ENCODE results near the gene ZNF428. TPM values are rescaled to one million over a fixed set of nuclear protein-coding genes. Genes with fewer than 3 reads are reported as not detected.
A peak's percentile ranks its signal among the peaks of the same experiment; 100 is the strongest.

The ZNF428 gene
- total RNA-seq, 2 experiments from 2014 or later, result 9.0 to 10.1 TPM

DNA sequence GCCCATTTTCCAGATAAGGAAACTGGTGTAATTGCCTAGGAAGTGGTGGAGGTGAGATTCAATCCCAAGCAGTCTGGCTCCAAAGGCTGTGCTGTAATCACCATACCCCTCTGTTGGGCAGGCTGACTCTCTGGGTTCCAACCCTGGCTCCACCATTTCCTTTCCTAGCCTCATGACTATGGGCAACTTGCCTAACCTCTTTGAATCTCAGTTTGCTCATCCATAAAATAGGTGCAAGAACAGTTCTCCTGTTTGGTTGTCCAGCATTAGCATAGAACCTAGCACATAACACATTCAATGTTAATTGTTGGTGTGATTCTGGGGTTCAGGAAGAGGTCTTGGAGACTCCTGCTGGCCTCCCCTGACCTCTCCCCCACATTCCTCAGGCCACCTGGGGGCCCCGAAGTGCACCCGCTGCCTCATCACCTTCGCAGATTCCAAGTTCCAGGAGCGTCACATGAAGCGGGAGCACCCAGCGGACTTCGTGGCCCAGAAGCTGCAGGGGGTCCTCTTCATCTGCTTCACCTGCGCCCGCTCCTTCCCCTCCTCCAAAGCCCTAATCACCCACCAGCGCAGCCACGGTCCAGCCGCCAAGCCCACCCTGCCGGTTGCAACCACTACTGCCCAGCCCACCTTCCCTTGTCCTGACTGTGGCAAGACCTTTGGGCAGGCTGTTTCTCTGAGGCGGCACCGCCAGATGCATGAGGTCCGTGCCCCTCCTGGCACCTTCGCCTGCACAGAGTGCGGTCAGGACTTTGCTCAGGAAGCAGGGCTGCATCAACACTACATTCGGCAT is 20.8 kb downstream of the ZNF428 start:
- intact Hi-C loops (cut with DNase I, micrococcal nuclease), result no loop called here
- peaks cover 18% of the 10 kb centered on the region for H3K36me3 Mint-ChIP-seq (ENCODE audit: low read depth)
- H3K27me3 Mint-ChIP-seq, result no peaks in the 10 kb centered on the region
- peak overlapping the region; percentile 95 for H3K27ac Mint-ChIP-seq
- H3K9me3 Mint-ChIP-seq (ENCODE audit: low read depth), result no peaks in the 10 kb centered on the region
- ChIA-PET POLR2A (no interaction called here), CTCF (interaction anchor here (5.9 kb wide), 1 partner anchor 43 kb away, joined by 88 read pairs; no protein-coding TSS in a partner anchor)
- ATAC-seq, result no peak
- no peak for DNase-seq
- H3K4me1 Mint-ChIP-seq, result peaks cover 22% of the 10 kb centered on the region
- peak overlapping the region; percentile 87 for H3K4me3 Mint-ChIP-seq

DNA sequence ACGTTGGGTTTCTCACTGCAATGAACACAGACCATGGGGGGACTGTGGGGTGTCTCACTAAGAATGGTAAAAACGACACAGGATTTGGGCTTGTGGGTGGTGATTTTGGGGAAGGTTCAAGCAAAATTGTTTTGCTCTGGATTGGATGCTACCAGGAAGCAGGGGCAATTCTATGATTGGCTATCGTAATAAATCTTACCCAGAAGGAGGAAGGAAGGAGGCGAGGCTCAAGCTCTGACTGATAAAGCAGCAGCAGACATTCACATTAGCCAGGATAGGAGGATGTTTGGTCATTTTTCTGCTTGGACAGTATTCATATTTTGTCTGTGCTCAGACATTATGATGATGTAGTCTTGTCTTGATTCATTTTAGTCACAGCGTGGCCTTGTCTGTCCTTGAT is 21.6 kb downstream of the ZNF428 start:
- Mint-ChIP-seq H3K27me3 (no peaks in the 10 kb centered on the region), H3K4me3 (peak overlapping the region; percentile 87), H3K4me1 (peaks cover 26% of the 10 kb centered on the region), H3K27ac (peak overlapping the region; percentile 95), H3K9me3 (ENCODE audit: low read depth) (no peaks in the 10 kb centered on the region), H3K36me3 (ENCODE audit: low read depth) (peaks cover 25% of the 10 kb centered on the region)
- ATAC-seq, result no peak
- intact Hi-C loops (cut with DNase I, micrococcal nuclease), result loop anchor here in 1 of 2 experiments (2.0 kb wide), 1 partner anchor 65 kb away; the partner anchor contains the start of gene ZNF575
- CTCF ChIA-PET, result interaction anchor here (1.0 to 5.9 kb wide), 3 partner anchors 16 to 42 kb away, joined by 4 to 88 read pairs (median 4); no protein-coding TSS in a partner anchor
- no peak for DNase-seq
- POLR2A ChIA-PET, result no interaction called here

DNA sequence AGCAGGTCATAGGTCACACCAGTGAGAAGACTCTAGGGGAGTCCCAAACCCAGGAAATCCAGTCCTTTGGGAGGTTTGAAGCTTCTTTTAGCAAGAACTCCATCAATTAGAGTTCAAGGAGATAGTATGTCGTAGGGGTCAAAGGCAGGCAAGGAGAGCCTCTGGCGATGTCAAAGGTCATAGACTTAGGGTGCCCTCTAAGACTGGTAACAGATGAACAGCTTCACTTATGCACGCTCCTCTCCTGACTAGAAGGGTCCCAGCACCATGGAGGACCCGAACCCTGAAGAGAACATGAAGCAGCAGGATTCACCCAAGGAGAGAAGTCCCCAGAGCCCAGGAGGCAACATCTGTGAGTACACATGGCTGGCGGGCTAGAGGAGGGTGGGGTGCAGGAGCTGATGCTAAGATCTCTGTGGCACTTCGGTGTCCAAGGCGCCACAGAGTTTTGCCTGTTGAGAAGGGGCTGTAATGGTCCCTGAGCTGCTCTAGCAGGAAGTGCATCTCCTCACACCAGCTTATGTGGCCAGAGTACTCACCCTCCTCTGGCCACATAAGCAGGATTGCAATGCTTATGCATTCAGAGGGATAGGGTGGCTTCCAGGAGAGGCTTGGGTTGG is 22.5 kb downstream of the ZNF428 start:
- ATAC-seq (no peak), DNase-seq (peak; percentile 30)
- Mint-ChIP-seq H3K4me3 (peak overlapping the region; percentile 87), H3K4me1 (peaks cover 26% of the 10 kb centered on the region), H3K36me3 (ENCODE audit: low read depth) (peaks cover 29% of the 10 kb centered on the region), H3K9me3 (ENCODE audit: low read depth) (no peaks in the 10 kb centered on the region), H3K27ac (peak overlapping the region; percentile 95), H3K27me3 (no peaks in the 10 kb centered on the region)
- intact Hi-C loops (cut with DNase I, micrococcal nuclease), result loop anchor here (1.0 to 2.0 kb wide), 12 partner anchors 22 to 184 kb away; partner anchors contain the start of genes PINLYP (in 2 of the 2), XRCC1 (in 2 of the 2), ZNF428 (in 2 of the 2) and ZNF575 (in 2 of the 2)
- POLR2A ChIA-PET, result interaction anchor here (1.5 to 1.8 kb wide), 2 partner anchors 22 to 71 kb away, joined by 6 to 9 read pairs; partner anchors contain the start of genes PINLYP and XRCC1
- CTCF ChIA-PET, result interaction anchor here (0.6 to 5.9 kb wide), 8 partner anchors 11 to 1147 kb away, joined by 3 to 88 read pairs (median 6); partner anchors contain the start of genes PINLYP and XRCC1

DNA sequence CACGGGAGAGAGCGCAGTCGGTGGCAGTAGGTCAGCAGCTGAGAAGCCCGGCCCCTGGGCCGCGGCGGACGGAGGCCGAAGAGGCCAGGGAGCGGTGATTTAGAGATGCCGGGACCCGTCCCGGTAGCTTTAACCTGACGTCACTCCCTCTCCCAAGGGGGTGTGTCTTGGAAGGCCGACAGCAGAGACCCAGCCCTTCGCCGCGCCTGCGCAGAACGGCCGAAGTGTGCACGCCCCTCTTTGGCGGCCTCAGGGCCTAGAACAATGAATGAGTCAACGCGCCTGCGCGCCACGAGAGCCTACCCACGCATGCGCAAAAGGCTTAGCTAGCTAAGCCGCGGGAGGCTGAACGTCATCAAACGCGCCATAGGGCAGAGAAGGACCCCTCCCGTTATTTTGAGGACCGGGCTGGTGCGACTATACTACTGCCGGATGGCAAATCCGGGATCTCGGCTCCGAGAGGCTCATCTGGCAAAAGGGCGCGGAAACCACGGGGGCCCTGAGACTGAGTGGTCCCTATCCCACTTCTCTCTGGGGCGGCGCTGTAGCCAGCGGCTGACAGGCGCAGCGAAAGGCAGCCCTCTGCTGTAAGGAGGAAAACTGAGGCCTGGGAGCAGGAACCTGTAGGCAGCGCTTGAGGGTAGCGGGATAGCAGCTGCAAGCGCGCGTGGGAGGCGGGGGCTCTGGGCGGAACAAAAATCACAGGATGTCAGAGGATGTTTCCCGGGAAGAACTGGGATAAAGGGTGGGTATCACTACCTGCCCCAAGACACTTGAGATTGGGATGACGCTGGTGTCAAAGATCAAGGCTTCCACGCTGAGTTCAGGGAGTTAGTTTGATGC is 23.2 kb downstream of the ZNF428 start, which contains the start of the genes IRGQ and ZNF576:
TSS of gene IRGQ (minus strand) at position 136 of the 843 bp plus-strand sequence. CDS start 796 bp downstream, outside the sequence.
TSS of gene ZNF576 (plus strand) at position 597 of the 843 bp plus-strand sequence. CDS start 514 bp downstream, outside the sequence.
- ChIA-PET CTCF (interaction anchor here (0.6 to 5.9 kb wide), 20 partner anchors 12 to 1208 kb away, joined by 3 to 88 read pairs (median 8); partner anchors contain the start of genes ETHE1, PHLDB3, PINLYP and SMG9), POLR2A (interaction anchor here (0.7 to 1.8 kb wide), 7 partner anchors 21 to 170 kb away, joined by 3 to 9 read pairs (median 4); partner anchors contain the start of genes PINLYP and XRCC1)

DNA sequence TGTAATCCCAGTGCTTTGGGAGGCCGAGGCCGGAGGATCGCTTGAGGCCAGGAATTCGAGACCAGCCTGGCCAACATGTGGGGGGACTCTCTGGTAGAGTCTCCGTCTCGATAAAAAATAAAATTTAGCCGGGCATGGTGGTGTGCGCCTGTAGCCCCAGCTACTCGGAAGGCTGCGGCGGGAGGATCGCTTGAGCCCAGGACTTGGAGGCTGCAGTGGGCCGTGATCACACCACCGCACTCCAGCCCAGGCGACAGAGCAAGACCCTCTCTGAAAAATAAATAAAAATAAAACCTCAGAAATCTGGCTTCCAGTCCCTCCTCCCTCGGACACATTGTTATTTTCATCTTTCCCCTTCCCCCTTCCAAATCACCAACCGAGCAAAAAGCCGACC is 23.8 kb downstream of the ZNF428 start:
- peaks cover 26% of the 10 kb centered on the region for H3K4me1 Mint-ChIP-seq
- peak overlapping the region; percentile 87 for H3K4me3 Mint-ChIP-seq
- H3K9me3 Mint-ChIP-seq (ENCODE audit: low read depth), result no peaks in the 10 kb centered on the region
- H3K36me3 Mint-ChIP-seq (ENCODE audit: low read depth), result peaks cover 34% of the 10 kb centered on the region
- H3K27ac Mint-ChIP-seq, result peak overlapping the region; percentile 95
- ChIA-PET POLR2A (interaction anchor here (0.7 to 1.8 kb wide), 7 partner anchors 20 to 170 kb away, joined by 3 to 9 read pairs (median 4); partner anchors contain the start of genes PINLYP and XRCC1), CTCF (interaction anchor here (0.6 to 5.9 kb wide), 21 partner anchors 13 to 1207 kb away, joined by 3 to 88 read pairs (median 8); partner anchors contain the start of genes ETHE1, PHLDB3, PINLYP and SMG9)
- ATAC-seq (peak; percentile 18), DNase-seq (peak; percentile 53)
- intact Hi-C loops (cut with DNase I, micrococcal nuclease), result loop anchor here in 1 of 2 experiments (2.0 kb wide), 1 partner anchor 149 kb away; no protein-coding TSS in a partner anchor
- H3K27me3 Mint-ChIP-seq, result no peaks in the 10 kb centered on the region

More for the DNA sequence above, 23.2 kb downstream of the ZNF428 start, which contains the start of the genes IRGQ and ZNF576:
- peaks cover 31% of the 10 kb centered on the region for H3K36me3 Mint-ChIP-seq (ENCODE audit: low read depth)
- ATAC-seq (peak; percentile 83), DNase-seq (peak; percentile 100)
- H3K9me3 Mint-ChIP-seq (ENCODE audit: low read depth), result no peaks in the 10 kb centered on the region
- intact Hi-C loops (cut with DNase I, micrococcal nuclease), result loop anchor here (1.0 to 2.0 kb wide), 13 partner anchors 21 to 185 kb away; partner anchors contain the start of genes PINLYP (in 2 of the 2), XRCC1 (in 2 of the 2), ZNF428 (in 2 of the 2) and ZNF575 (in 2 of the 2)
- peaks cover 26% of the 10 kb centered on the region for H3K4me1 Mint-ChIP-seq
- peak within 1 kb of the TSS; percentile 95 for H3K27ac Mint-ChIP-seq
- peak within 1 kb of the TSS; percentile 87 for H3K4me3 Mint-ChIP-seq
- no peaks in the 10 kb centered on the region for H3K27me3 Mint-ChIP-seq

DNA sequence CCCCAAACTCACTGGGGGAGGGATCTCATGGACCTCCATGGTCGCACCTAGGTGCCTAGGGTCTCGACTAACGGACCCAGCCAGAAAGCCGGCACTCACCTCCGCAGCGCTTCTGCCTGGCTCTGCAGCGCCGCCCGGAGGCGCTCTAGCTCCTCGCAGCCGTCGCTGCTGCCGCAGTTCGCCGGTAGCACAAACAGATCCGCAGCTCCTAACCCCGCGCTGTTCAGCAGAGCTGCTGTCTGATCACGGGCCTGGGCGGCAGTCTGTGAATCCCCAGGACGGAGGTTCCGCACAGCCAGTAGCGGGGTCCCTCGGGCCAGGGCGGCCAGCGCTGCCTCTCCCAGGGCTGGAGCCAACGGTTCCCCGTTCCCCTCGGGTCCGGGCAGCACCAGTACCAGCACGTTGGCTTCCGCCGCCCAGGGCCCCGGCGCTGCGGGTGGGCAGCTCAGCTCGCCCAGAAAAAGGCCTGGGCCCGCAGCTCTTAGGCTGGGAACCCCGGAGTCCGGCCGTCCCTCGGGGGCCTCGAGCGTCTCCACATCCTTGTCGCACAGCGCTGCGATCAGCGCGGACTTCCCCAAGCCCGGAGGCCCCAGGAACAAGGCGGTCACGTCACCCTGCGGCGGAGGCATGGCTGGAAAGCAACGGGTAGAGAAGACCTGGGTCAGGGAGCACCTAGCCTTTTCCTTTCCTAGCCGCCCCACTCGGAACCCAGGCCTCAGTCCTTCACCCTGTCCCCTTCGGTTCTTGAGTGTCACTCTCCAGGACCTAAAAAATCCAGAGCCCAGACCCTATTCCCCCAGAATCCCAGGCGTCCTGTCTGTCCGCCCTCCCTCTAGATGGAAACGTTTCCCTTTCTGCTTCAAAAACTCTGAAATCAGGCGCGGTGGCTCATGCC is 24.5 kb downstream of the ZNF428 start:
- Mint-ChIP-seq H3K4me3 (peak overlapping the region; percentile 87), H3K4me1 (peaks cover 26% of the 10 kb centered on the region), H3K27ac (peak overlapping the region; percentile 95), H3K9me3 (ENCODE audit: low read depth) (no peaks in the 10 kb centered on the region), H3K27me3 (no peaks in the 10 kb centered on the region), H3K36me3 (ENCODE audit: low read depth) (peaks cover 35% of the 10 kb centered on the region)
- intact Hi-C loops (cut with DNase I, micrococcal nuclease), result loop anchor here (1.0 to 2.0 kb wide), 3 partner anchors 40 to 148 kb away; no protein-coding TSS in a partner anchor
- DNase-seq (peak; percentile 87), ATAC-seq (peak; percentile 64)
- ChIA-PET POLR2A (interaction anchor here (0.7 to 1.7 kb wide), 9 partner anchors 30 to 132 kb away, joined by 3 to 9 read pairs (median 5); partner anchors contain the start of gene ZNF575), CTCF (interaction anchor here (0.6 to 5.9 kb wide), 41 partner anchors 10 to 618 kb away, joined by 3 to 88 read pairs (median 5); partner anchors contain the start of genes ETHE1, PHLDB3, PINLYP and XRCC1)

DNA sequence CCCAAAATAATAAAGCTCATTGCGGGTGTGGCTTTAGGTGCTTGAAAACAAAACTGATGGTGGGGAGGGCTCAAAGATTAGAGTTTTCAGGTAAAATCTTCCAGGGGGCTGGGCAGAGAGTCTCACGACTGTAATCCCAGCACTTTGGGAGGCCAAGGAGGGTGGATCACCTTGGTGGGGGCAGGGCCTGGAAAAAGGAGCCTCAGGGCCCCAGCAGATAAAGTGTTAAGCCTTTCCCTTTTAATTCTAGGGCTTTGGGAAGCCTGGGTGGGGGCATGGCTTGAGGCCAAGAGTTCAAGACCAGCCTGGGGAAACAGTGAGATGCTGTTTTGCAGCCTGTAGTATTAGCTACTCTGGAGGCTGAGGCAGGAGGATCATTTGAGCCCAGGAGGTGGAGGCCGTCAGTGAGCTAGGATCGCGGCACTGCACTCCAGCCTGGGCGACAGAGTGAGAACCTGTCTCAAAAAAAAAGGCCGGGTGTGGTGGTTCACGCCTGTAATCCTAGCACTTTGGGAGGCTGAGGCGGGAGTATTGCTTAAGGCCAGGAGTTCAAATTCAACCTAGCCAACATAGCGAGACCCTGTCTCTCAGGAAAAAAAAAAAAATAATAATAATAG is 25.2 kb downstream of the ZNF428 start:
- peak overlapping the region; percentile 0 for H3K27ac Mint-ChIP-seq
- peaks cover 29% of the 10 kb centered on the region for H3K4me1 Mint-ChIP-seq
- no peaks in the 10 kb centered on the region for H3K9me3 Mint-ChIP-seq (ENCODE audit: low read depth)
- ChIA-PET POLR2A (interaction anchor here (0.7 to 1.1 kb wide), 7 partner anchors 39 to 143 kb away, joined by 3 to 9 read pairs (median 5); partner anchors contain the start of gene ZNF575), CTCF (interaction anchor here (0.6 to 5.9 kb wide), 36 partner anchors 9 to 408 kb away, joined by 3 to 88 read pairs (median 5); partner anchors contain the start of genes ETHE1, PHLDB3, PINLYP and XRCC1)
- peak overlapping the region; percentile 87 for H3K4me3 Mint-ChIP-seq
- H3K36me3 Mint-ChIP-seq (ENCODE audit: low read depth), result peaks cover 37% of the 10 kb centered on the region
- DNase-seq (no peak), ATAC-seq (no peak)
- H3K27me3 Mint-ChIP-seq, result no peaks in the 10 kb centered on the region
- intact Hi-C loops (cut with DNase I, micrococcal nuclease), result loop anchor here (1.0 to 2.0 kb wide), 3 partner anchors 39 to 147 kb away; no protein-coding TSS in a partner anchor

DNA sequence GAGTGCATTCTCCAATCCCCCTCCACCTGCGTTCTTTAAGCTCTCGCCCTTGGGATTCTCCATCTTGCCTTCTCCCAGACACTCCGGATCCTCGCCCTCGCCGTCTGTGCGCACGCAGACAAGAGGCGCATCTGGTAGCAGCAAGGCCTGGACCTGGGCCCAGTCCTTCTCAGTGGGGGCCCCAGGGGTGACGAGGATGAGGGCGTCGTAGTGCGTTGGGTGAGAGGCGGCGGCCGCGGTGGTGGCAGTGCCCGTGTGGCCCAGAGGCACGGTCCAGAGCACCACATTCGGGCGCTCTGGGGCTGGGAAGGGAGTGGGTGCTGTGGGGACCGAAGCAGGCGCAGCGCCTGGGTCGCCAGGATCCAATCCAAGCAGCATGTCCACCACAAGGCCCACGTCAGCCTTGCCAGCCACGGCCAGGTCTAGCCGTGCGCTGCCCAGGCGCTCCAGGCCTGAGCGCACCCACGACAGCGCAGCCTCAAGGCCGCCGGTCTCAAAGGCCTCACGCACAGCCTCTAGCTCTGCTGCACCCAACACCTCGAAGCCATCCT is 26.6 kb downstream of the ZNF428 start:
- peaks cover 30% of the 10 kb centered on the region for H3K36me3 Mint-ChIP-seq (ENCODE audit: low read depth)
- DNase-seq (no peak), ATAC-seq (no peak)
- no peak overlapping the region for H3K27ac Mint-ChIP-seq
- H3K4me3 Mint-ChIP-seq, result no peak overlapping the region
- CTCF ChIA-PET, result interaction anchor here (1.2 to 5.9 kb wide), 5 partner anchors 37 to 204 kb away, joined by 3 to 88 read pairs (median 21); partner anchors contain the start of gene ETHE1
- no peaks in the 10 kb centered on the region for H3K27me3 Mint-ChIP-seq
- H3K4me1 Mint-ChIP-seq, result peaks cover 22% of the 10 kb centered on the region
- intact Hi-C loops (cut with DNase I, micrococcal nuclease), result no loop called here
- H3K9me3 Mint-ChIP-seq (ENCODE audit: low read depth), result no peaks in the 10 kb centered on the region
- POLR2A ChIA-PET, result no interaction called here
